ENCODE data around the gene PCDH18.

Gene PCDH18

DNA sequence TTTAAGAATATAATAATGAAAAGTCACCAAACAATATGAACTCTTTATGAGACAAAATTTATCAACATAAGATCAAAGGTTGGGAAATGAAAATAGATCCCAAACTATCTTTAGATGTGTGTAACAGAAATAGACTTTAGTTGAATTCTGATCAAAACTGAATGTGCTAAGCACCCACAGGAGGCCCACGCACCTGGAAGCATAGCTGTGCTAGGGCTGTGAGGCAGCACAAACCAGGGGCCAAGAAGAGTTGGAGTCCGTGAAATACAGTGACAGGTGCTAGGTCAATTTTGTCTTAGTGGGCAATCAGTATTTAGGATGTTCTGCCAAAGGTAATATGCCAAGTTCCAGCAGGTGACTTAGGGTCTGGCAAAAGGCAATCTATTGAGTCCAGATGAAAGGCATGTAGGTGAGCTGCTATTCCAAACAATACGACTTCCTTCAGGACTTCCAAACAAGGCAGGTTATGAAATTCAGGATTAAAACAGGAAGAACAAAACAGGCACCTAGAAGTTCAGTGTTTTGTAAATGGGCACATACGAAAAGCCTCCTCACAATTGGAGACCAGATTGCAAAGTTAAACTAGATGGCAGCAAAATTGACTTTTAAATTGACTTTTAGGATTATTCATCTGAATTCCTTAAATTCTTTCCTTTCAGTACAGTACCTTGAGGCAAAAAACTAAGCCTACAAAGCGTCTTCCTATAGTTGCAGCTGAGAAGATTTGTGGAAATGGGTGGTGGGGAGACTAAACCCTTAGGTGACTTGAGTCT, 4.7 kb upstream of the PCDH18 start:
- no peak overlapping the region for H3K27ac ChIP-seq

DNA sequence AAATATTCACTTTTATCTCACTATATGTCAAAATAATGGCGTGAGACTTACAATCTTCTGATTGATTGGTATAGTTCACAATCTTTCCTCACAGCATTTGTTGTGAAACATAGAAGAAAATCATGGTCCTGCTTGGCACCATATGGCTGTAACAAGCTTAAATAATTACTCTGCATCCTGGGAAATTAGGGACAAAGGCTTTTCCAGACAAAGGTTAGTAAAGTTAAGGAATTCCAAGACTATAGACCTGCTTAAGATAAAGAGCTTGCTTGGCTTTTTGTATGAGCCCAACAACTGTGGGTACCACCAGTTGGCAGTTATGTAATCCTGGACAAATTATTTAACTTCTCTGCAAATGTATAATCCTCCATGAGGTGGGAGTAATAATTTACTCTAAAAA, 3.4 kb upstream of the PCDH18 start:
- H3K27ac ChIP-seq, result no peak overlapping the region
- TF ChIP-seq, protein P1, sequence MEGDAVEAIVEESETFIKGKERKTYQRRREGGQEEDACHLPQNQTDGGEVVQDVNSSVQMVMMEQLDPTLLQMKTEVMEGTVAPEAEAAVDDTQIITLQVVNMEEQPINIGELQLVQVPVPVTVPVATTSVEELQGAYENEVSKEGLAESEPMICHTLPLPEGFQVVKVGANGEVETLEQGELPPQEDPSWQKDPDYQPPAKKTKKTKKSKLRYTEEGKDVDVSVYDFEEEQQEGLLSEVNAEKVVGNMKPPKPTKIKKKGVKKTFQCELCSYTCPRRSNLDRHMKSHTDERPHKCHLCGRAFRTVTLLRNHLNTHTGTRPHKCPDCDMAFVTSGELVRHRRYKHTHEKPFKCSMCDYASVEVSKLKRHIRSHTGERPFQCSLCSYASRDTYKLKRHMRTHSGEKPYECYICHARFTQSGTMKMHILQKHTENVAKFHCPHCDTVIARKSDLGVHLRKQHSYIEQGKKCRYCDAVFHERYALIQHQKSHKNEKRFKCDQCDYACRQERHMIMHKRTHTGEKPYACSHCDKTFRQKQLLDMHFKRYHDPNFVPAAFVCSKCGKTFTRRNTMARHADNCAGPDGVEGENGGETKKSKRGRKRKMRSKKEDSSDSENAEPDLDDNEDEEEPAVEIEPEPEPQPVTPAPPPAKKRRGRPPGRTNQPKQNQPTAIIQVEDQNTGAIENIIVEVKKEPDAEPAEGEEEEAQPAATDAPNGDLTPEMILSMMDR (IDR thresholded peaks at IDR 0.05), result no peak
- TF ChIP-seq ZFX (IDR thresholded peaks at IDR 0.05; ENCODE audit: borderline replicate concordance), result no peak

More for the DNA sequence above, 4.7 kb upstream of the PCDH18 start:
- TF ChIP-seq, protein P1 (IDR thresholded peaks at IDR 0.05), result no peak
- no peak for TF ChIP-seq ZFX (IDR thresholded peaks at IDR 0.05; ENCODE audit: borderline replicate concordance)

DNA sequence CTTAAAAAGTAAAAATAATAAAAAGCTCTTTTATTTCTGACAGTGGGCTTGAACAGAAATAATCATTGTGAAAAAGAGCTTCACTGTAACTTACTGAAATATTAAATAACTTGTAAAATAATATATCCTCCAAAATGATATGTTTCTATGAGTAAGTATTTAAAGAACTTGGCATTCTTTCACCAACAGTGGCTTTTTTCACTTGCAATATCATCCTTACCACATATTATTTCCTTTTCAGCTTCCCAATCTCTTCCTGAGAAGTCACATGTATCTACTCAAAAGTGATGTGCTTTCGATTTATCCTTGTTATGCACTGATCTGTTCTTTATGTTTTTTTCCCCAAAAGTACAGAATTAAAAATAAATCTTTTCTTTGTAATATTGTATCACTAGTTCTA, 2.2 kb upstream of the PCDH18 start:
- H3K27ac ChIP-seq, result no peak overlapping the region
- no peak for TF ChIP-seq ZFX (IDR thresholded peaks at IDR 0.05; ENCODE audit: borderline replicate concordance)
- TF ChIP-seq, protein P1 (IDR thresholded peaks at IDR 0.05), result no peak

DNA sequence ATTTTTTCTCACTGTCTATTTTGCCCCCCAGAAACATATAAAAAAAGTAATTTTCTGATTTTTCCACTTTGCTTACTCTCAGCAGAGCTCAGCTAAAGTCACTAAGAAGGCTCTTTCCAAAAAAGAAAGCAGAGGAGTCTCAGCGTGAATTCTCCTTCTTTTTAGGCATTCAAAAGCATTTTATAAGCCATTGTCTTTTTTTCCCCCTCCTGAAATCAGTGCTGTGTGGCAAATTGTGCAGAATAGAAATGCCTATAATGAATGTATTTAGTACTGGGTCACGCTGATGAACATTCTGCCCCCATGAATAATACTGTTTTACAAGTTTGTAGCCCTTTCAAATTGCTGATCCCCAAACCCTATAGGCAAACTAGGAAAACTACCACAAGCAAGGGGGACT, 1.6 kb upstream of the PCDH18 start:
- TF ChIP-seq, protein P1 (IDR thresholded peaks at IDR 0.05), result no peak
- TF ChIP-seq ZFX (IDR thresholded peaks at IDR 0.05; ENCODE audit: borderline replicate concordance), result no peak
- H3K27ac ChIP-seq, result no peak overlapping the region

DNA sequence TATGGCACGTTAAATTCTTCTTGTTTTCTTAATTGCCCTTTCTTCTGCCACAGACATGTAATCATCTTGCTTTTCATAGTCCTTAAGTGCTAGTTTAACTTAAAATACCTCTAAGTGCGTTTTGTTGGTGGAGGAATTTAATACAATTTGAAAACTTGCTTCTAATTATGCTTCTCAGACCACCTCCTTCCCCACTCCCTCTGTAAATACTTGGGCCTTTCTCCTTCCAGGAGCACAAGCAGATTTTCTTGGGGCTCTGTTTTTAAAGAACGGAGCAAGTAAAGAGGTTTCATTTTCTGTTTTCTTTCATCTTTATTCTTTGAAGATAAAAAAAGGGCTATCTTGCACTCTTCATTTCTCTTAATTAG, 559 bp upstream of the PCDH18 start:
- peak overlapping the region; percentile 54; the same call in 1 of the 2 replicates for H3K27ac ChIP-seq
- TF ChIP-seq, protein P1 (IDR thresholded peaks at IDR 0.05), result no peak
- no peak for TF ChIP-seq ZFX (IDR thresholded peaks at IDR 0.05; ENCODE audit: borderline replicate concordance)

DNA sequence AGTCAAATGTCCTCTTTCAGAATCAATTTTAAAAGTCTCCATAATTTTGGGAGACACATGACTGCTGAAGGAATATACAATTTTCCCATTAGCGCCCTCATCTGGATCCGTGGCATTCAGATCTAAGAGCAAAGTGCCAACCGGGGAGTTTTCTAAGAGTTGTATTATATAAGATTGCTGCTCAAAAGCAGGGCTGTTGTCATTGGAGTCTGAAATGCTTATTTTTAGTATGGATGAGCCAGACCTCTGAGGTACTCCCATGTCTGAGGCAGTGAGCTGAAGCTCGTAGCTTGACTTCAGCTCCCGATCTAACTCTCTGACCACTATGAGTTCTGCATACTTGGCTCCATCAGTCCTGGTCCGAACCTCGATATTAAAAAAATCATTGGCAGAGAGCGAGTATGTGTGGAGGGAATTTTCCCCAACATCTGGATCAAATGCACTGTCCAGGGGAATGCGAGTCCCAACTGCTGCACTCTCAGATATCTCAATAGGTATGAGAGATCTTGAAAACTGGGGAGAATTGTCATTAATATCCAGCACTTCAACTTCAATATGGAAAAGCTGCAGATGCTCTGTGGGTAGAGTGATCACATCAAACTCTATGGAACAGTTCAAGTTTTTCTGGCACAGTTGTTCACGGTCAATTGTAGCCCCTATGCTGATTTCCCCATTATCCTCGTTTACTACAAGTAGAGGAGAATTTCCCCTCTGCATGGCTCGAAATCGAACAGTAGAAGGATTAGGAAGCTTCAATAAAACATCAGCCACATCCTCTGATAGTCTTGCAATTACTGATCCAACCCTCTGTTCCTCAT, 917 bp downstream of the PCDH18 start:
- TF ChIP-seq, protein P1 (IDR thresholded peaks at IDR 0.05), result 0 out of 2 replicates have a peak, but pooled peaks have one; percentile 15
- TF ChIP-seq ZFX (IDR thresholded peaks at IDR 0.05; ENCODE audit: borderline replicate concordance), result no peak
- H3K27ac ChIP-seq, result peak overlapping the region; percentile 54

DNA sequence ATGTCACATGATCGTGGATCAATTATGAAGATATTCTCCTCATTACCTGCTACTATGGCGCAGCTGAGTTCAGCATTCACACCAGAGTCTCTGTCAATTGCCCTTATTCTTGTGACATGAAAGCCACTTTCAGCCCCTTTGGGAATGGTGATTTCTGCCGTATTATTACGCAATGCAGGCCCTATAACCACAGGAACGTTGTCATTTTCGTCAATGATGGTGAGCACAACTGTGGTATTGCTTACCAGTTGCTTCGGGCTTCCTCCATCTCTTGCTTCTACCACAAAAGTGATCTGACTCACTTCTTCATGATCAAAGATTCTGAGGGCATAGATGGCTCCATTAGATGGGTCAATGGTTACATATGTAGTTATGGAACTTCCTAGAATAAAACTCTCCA, 2.1 kb downstream of the PCDH18 start:
- no peak overlapping the region for H3K27ac ChIP-seq
- no peak for TF ChIP-seq ZFX (IDR thresholded peaks at IDR 0.05; ENCODE audit: borderline replicate concordance)
- TF ChIP-seq, protein P1 (IDR thresholded peaks at IDR 0.05), result no peak
